Osteoblast (primary cell): ENCODE results near the gene AP1M2. TPM values are rescaled to one million over a fixed set of nuclear protein-coding genes. Genes with fewer than 3 reads are reported as not detected.
"Not testable (repeated sequence)": the region's sequence is repeated elsewhere in the genome, so short reads cannot be mapped to it uniquely, and the experiment has no call there.

Experiments
- DNase-seq: peaks from one replicate; pipeline ENCODE4 v3.0.0; 2011; ENCODE audit warnings: low spot score, mixed read lengths; ENCODE audit not compliant: insufficient read length; ENCODE audit errors: missing footprints
- H2AFZ ChIP-seq: 2 replicates; pipeline ENCODE4 v1.6.0; 2011; ENCODE audit warnings: mild to moderate bottlenecking, low read length
- H3K27ac ChIP-seq: 2 replicates; pipeline ENCODE4 v1.5.1; 2011; ENCODE audit warnings: mild to moderate bottlenecking, low read depth, low read length, moderate library complexity
- H3K27me3 ChIP-seq: 2 replicates; pipeline ENCODE4 v1.6.0; 2012; ENCODE audit warnings: mild to moderate bottlenecking, control low read depth, inconsistent platforms, low read length, moderate library complexity; ENCODE audit not compliant: insufficient read depth
- H3K36me3 ChIP-seq: 2 replicates; pipeline ENCODE4 v1.5.1; 2011; ENCODE audit warnings: mild to moderate bottlenecking, low read length, control low read depth, moderate library complexity; ENCODE audit not compliant: insufficient read depth
- H3K4me1 ChIP-seq: 2 replicates; pipeline ENCODE4 v1.5.1; 2011; ENCODE audit warnings: mild to moderate bottlenecking, low read length, control low read depth, moderate library complexity; ENCODE audit not compliant: insufficient read depth
- H3K4me2 ChIP-seq: 2 replicates; pipeline ENCODE4 v1.6.0; 2011; ENCODE audit warnings: mild to moderate bottlenecking, low read length; ENCODE audit not compliant: insufficient read depth
- H3K4me3 ChIP-seq: fragments of 200-600 bp; sonication (generic); 3 replicates; pipeline ENCODE4 v1.5.1; 2012; ENCODE audit warnings: mild to moderate bottlenecking, low read length, inconsistent platforms; ENCODE audit not compliant: insufficient read depth
- H3K79me2 ChIP-seq: 2 replicates; pipeline ENCODE4 v1.6.0; 2012; ENCODE audit warnings: mild to moderate bottlenecking, low read length, control low read depth, inconsistent platforms; ENCODE audit not compliant: insufficient read depth
- H3K9me3 ChIP-seq: 2 replicates; pipeline ENCODE4 v1.5.1; 2011; ENCODE audit warnings: low read depth, low read length, control low read depth
- H4K20me1 ChIP-seq: 2 replicates; pipeline ENCODE4 v1.6.0; 2012; ENCODE audit warnings: mild to moderate bottlenecking, low read length, control low read depth; ENCODE audit not compliant: insufficient read depth
- total RNA-seq: library from RNA; depleted of rRNA; stranded (reverse); fragments of >200 nt; gene quantifications from 2 replicates; pipeline ENCODE4 v1.2.3, GENCODE V29; 2012
- TF ChIP-seq, protein P1 (sequence below): IDR thresholded peaks from 2 replicates; pipeline ENCODE4 v1.5.1; 2011; ENCODE audit warnings: mild to moderate bottlenecking, low read depth, low read length, moderate library complexity; ENCODE audit errors: extremely low read depth

AP1M2 gene
- total RNA-seq, 1 donor, result 0.72 TPM

DNA sequence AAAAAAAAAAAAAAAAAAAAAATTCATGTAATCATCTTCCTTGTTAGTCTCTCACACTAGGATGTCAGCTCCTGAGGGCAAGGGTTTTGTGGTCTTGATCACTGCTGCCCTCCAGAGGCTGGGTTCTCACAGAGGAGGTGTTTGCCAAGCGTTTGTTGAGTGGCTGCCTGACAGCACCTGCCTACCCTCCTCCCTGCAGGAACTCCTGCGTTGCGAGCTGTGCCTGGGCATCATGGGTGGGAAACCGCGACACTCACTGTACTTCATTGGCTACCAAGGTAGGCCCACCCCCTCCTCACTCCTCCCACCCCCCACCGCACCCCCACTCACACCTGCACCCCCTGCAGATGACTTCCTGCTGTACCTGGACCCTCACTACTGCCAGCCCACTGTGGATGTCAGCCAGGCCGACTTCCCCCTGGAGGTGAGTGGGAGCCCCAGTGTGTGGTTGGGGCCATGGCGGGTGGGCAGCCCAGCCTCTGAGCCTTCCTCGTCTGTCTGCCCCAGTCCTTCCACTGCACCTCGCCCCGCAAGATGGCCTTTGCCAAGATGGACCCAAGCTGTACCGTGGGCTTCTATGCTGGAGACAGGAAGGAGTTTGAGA is 35.3 kb downstream of the AP1M2 start:
- peaks cover 4% of the 10 kb centered on the region for H3K79me2 ChIP-seq
- no peak overlapping the region for H3K4me2 ChIP-seq
- peaks cover 38% of the 10 kb centered on the region for H3K36me3 ChIP-seq
- H2AFZ ChIP-seq, result no peak overlapping the region
- TF ChIP-seq, protein P1, sequence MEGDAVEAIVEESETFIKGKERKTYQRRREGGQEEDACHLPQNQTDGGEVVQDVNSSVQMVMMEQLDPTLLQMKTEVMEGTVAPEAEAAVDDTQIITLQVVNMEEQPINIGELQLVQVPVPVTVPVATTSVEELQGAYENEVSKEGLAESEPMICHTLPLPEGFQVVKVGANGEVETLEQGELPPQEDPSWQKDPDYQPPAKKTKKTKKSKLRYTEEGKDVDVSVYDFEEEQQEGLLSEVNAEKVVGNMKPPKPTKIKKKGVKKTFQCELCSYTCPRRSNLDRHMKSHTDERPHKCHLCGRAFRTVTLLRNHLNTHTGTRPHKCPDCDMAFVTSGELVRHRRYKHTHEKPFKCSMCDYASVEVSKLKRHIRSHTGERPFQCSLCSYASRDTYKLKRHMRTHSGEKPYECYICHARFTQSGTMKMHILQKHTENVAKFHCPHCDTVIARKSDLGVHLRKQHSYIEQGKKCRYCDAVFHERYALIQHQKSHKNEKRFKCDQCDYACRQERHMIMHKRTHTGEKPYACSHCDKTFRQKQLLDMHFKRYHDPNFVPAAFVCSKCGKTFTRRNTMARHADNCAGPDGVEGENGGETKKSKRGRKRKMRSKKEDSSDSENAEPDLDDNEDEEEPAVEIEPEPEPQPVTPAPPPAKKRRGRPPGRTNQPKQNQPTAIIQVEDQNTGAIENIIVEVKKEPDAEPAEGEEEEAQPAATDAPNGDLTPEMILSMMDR, result peak; percentile 14
- no peaks in the 10 kb centered on the region for H3K9me3 ChIP-seq
- no peaks in the 10 kb centered on the region for H3K27me3 ChIP-seq
- H3K4me3 ChIP-seq, result no peak overlapping the region
- peak; percentile 91 for DNase-seq
- no peak overlapping the region for H3K27ac ChIP-seq
- peaks cover 3% of the 10 kb centered on the region for H4K20me1 ChIP-seq
- no peaks in the 10 kb centered on the region for H3K4me1 ChIP-seq

DNA sequence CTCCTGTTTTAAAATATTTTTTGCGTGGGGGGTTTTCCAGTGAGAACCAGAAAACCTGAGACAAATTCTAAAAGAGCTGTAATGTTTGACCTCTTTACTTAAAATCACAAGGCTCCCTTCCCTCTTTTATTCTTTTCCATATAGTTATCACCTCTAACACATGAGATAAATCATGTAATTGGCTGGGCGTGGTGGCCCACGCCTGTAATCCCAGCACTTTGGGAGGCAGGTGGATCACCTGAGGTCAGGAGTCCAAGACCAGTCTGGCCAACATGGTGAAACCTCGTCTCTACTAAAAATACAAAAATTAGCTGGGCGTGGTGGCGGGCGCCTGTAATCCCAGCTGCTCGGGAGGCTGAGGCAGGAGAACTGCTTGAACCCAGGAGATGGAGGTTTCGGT is 36.1 kb downstream of the AP1M2 start:
- H3K4me2 ChIP-seq, H4K20me1 ChIP-seq, H3K27me3 ChIP-seq, H3K27ac ChIP-seq, H3K4me1 ChIP-seq, H3K4me3 ChIP-seq, H2AFZ ChIP-seq, H3K79me2 ChIP-seq, DNase-seq, H3K9me3 ChIP-seq: not testable (repeated sequence)
- H3K36me3 ChIP-seq, result peaks cover 32% of the 10 kb centered on the region

DNA sequence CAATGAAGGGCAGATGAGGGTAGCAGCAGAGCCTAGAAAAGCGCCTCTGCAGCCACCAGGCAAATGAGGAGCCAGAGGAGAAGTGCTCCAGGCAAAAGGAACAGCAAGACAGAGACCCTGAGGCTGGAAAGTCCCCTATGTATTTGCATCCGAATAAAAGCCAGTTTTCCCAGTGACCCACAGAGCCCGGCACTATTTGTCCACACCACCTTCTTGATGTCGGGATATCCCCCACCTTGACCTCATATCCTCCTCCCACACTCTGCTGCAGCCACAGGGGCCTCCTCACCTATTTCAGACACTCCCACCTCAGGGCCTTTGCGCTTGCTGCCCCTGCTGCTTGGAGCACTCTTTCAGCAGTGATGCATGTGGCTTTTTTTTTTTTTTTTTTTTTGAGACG is 36.8 kb downstream of the AP1M2 start:
- H4K20me1 ChIP-seq, result peaks cover under 1% of the 10 kb centered on the region
- DNase-seq, result peak; percentile 66
- TF ChIP-seq, protein P1, result no peak
- H3K9me3 ChIP-seq, result no peaks in the 10 kb centered on the region
- no peaks in the 10 kb centered on the region for H3K27me3 ChIP-seq
- H3K36me3 ChIP-seq, result peaks cover 32% of the 10 kb centered on the region
- no peak overlapping the region for H3K4me3 ChIP-seq
- peaks cover 10% of the 10 kb centered on the region for H3K79me2 ChIP-seq
- H2AFZ ChIP-seq, result no peak overlapping the region
- H3K4me2 ChIP-seq, result no peak overlapping the region
- no peaks in the 10 kb centered on the region for H3K4me1 ChIP-seq
- no peak overlapping the region for H3K27ac ChIP-seq

DNA sequence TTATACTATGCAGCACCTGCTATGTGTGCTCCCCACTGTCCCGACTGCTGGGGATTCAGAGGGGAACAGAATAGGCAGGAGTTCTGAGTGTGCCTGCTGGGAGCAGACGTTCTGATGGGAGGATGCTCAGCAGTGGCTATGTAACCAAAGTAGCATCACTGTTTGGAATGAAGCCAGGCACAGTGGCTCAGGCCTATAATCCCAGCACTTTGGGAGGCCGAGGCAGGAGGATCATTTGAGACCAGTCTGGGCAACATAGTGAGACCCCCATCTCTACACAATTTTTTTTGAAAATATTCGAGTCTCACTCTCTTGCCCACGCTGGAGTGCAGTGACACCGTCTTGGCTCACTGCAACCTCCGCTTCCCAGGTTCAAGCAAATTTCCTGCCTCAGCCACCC is 37.4 kb downstream of the AP1M2 start:
- TF ChIP-seq, protein P1, result no peak
- no peak overlapping the region for H3K27ac ChIP-seq

More for the DNA sequence above, 37.4 kb downstream of the AP1M2 start:
- Histone ChIP-seq H4K20me1 (no peaks in the 10 kb centered on the region), H3K79me2 (peaks cover 14% of the 10 kb centered on the region), H3K9me3 (no peaks in the 10 kb centered on the region), H3K4me2 (no peak overlapping the region), H2AFZ (no peak overlapping the region), H3K4me1 (peaks cover 4% of the 10 kb centered on the region), H3K27me3 (no peaks in the 10 kb centered on the region), H3K4me3 (no peak overlapping the region), H3K36me3 (peaks cover 32% of the 10 kb centered on the region)
- DNase-seq, result peak; percentile 74
